Bronchial epithelial cell (primary cell): ENCODE measurements around the gene TAC3. TPM values are rescaled to one million over a fixed set of nuclear protein-coding genes. Genes with fewer than 3 reads are reported as not detected.

ENCODE experiments used
- DNase-seq: peaks from one replicate; pipeline ENCODE4 v3.0.0-alpha.2; 2010; ENCODE audit warnings: low read depth
- FAIRE-seq: peaks from 2 replicates; lab custom pipeline; 2011; peaks lifted over from hg19 to GRCh38; lab: Jason Lieb, UNC
- H3K27me3 ChIP-seq: 2 replicates; pipeline ENCODE4 v1.5.1; 2011; ENCODE audit warnings: low read length; ENCODE audit not compliant: control insufficient read depth, insufficient read depth
- H3K36me3 ChIP-seq: 2 replicates; pipeline ENCODE4 v1.5.1; 2011; ENCODE audit warnings: low read length; ENCODE audit not compliant: control insufficient read depth, insufficient read depth
- H3K4me3 ChIP-seq: 2 replicates; pipeline ENCODE4 v1.5.1; 2011; ENCODE audit warnings: mild to moderate bottlenecking, low read depth, low read length, control low read depth
- total RNA-seq: library from RNA; depleted of rRNA; stranded (reverse); fragments of >200 nt; gene quantifications from 2 replicates; pipeline ENCODE4 v1.2.1, GENCODE V29; 2014
- TF ChIP-seq, protein P1 (sequence below): IDR thresholded peaks from 2 replicates; pipeline ENCODE4 v1.5.1; 2011; ENCODE audit warnings: mild to moderate bottlenecking, moderate library complexity, low read length, control low read depth, inconsistent platforms; ENCODE audit not compliant: insufficient read depth, severe bottlenecking

TAC3 gene
- total RNA-seq, 1 donor from 2014 or later, result not detected

DNA sequence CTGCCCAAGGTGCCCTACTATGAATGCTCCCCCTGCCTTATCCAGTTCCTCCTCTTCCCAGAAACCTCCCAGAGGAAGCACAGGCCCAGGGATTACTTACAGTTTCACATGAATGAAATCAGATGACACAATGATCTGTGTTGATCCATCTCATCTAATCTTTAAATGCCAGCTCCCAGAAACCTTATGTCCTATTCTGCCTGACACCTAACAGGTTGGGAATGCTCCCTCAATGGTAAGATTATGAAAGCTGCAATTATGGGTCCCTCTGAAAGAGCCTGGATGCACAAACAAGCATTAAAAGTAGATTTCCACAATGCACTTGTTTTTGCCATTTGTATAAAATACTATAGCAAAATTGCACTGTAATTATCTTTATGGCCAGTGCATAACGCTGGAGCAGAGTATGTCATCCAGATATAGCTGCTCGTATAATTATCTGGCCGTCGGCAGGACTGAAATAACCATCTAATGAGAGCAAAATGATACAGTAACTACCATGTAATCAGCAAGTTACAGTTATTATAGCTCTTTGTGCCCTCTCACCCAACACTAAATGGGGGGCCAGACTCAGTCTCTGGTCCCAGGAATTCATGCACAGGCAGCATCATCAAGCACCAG is 5.6 kb downstream of the TAC3 start:
- H3K4me3 ChIP-seq, result no peak overlapping the region
- FAIRE-seq, result no peak
- no peaks in the 10 kb centered on the region for H3K36me3 ChIP-seq
- TF ChIP-seq, protein P1, sequence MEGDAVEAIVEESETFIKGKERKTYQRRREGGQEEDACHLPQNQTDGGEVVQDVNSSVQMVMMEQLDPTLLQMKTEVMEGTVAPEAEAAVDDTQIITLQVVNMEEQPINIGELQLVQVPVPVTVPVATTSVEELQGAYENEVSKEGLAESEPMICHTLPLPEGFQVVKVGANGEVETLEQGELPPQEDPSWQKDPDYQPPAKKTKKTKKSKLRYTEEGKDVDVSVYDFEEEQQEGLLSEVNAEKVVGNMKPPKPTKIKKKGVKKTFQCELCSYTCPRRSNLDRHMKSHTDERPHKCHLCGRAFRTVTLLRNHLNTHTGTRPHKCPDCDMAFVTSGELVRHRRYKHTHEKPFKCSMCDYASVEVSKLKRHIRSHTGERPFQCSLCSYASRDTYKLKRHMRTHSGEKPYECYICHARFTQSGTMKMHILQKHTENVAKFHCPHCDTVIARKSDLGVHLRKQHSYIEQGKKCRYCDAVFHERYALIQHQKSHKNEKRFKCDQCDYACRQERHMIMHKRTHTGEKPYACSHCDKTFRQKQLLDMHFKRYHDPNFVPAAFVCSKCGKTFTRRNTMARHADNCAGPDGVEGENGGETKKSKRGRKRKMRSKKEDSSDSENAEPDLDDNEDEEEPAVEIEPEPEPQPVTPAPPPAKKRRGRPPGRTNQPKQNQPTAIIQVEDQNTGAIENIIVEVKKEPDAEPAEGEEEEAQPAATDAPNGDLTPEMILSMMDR, result no peak
- H3K27me3 ChIP-seq, result peaks cover 8% of the 10 kb centered on the region
- DNase-seq, result no peak

DNA sequence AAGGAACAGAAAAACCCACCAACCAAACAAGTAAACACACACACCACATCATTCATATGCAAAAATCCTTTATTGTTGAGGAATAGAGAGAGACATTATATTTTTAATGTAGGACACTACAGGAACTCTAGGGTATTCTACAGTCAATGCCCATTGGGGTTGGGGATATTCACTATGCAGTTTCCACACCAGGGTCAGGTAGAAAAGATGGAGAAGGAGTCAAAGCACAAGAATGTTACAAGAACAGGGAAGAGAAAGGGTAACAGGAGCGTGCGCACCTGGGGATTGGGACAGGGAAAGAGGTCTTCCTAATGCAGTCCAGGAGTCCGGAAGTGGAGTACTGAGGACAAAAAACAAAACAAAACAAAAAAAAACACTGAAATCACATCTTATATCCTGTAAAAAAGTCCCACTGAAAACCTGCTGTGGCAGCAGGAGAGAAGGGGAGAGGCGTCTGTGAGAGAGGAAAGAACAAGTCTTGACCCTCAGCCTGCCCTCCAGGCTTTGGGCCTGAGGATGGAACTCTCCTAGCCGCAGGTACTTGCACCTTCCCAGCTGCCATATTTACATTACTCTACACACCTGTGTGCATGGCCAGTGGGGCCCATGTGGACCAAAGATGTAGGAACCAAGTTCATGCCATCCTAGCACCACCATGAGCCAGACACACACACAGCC is 6.2 kb downstream of the TAC3 start:
- FAIRE-seq (no peak), DNase-seq (no peak)
- H3K36me3 ChIP-seq, result no peaks in the 10 kb centered on the region
- TF ChIP-seq, protein P1, result no peak
- H3K4me3 ChIP-seq, result no peak overlapping the region
- H3K27me3 ChIP-seq, result peaks cover 7% of the 10 kb centered on the region

DNA sequence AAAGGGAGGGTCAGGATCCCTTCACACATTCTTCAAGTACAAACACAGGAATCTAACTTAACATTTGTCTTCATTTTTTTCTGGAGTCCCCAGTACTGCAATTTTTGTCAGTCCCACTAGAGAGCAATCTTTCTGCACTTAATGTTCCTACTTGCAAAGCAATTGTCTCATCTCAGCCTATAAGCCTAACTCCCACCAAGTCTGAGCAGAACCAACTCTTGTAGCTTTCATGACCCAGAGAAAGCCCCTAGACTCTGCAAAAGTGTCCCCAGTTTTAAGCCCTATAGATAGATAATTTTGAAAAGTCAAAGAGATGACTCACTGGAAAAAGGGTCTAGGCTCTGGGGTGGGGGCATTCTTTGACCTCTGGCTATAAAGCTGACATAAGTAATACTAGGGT is 8.2 kb downstream of the TAC3 start:
- peaks cover 1% of the 10 kb centered on the region for H3K36me3 ChIP-seq
- no peak overlapping the region for H3K4me3 ChIP-seq
- peaks cover 2% of the 10 kb centered on the region for H3K27me3 ChIP-seq
- peak; percentile 73 for DNase-seq
- TF ChIP-seq, protein P1, result peak; percentile 61
- FAIRE-seq, result no peak

DNA sequence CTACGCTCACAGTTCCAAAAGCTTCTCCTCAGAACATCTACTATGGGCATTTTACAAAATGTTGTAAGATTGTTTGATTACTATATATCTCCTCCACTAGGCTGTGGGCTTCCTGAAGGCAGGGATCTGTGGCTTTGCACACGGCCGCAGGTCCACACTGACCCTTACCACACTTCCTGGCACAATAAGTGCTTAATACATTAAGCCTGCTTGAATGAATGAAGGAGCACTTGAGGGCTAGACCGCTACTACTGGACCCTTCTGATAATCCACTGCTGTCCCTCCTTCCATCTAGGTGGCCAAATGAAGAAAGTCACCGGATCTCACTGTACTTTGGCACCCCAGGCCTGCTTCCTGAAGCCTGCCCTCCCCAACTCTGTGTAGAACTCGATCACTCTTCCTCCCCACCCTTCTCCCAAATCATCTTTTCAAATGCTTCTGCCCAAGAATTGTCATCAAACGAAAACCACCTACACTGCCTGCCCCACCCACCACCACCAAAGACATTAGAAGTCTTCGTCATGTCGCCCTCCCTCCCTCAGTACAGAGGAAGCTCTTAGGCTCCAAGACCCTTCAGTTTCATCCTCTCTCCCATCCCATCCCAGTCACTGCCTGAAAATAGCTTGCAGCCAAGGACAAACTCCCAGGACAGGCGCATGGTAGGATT is 9.4 kb downstream of the TAC3 start:
- peaks cover 8% of the 10 kb centered on the region for H3K36me3 ChIP-seq
- H3K4me3 ChIP-seq, result peak overlapping the region; percentile 20
- no peak for FAIRE-seq
- no peaks in the 10 kb centered on the region for H3K27me3 ChIP-seq
- DNase-seq, result no peak
- TF ChIP-seq, protein P1, result no peak

DNA sequence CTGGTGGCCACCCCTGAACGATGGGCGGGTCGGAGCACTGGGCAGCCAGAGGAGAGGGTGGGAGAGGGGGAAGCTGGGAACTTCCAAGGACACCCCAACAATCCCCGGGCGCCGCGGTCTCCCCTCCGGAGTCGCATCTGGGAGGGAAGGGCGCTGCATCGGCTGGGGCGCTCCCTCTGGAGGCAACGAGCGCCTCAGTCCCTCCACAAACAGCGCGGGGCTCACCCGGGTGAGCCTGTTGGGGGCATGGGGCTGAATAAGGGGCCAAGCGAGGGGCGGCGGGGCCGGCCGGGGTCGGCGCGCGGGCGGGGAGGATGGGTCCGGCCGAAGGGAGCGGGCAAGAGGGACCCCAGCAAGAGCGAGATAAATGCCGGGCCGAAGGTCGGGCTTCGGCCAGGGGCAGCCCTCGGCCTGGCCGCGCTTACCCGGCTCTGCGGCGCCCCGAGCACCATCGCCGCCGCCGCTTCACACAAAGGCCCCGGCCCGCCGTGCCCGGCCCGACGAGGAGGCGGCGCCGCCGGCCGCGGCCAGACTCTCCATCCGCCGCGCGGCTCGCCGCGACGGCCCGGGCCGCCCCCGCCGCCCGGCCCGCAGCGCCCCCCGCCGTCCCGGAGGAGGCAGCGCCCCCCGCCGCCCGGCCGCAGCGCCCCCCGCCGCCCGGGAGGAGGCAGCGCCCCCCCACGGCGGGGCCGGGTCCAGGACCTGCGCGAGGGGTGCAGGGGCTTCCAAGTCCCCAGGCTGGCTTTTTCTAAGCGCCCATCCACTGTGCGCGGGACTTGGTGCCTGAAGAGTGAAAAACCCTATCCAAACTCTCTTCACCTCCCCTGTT is 10.1 kb downstream of the TAC3 start, which contains the start of gene ZBTB39:
Gene ZBTB39 (minus strand): TSS at position 567 of the 829 bp plus-strand sequence. CDS start 1,629 bp downstream, outside the sequence.
- FAIRE-seq (no peak), DNase-seq (no peak)
- Histone ChIP-seq H3K27me3 (no peaks in the 10 kb centered on the region), H3K36me3 (peaks cover 8% of the 10 kb centered on the region), H3K4me3 (peak within 1 kb of the TSS; percentile 70)
- TF ChIP-seq, protein P1, result peak; percentile 57
